MCF 10A (cell line): ENCODE results near the gene SMYD5. TPM values are rescaled to one million over a fixed set of nuclear protein-coding genes. Genes with fewer than 3 reads are reported as not detected.

ENCODE experiments used
- BruUV-seq: library from RNA; stranded (reverse); fragments of 400-500 nt; replicated peaks from 2 replicates; lab custom pipeline; 2021; lab: Mats Ljungman, UMichigan
- CTCF ChIA-PET: fragments of 300-600 bp; sonication (Branson Sonifier 250); formaldehyde crosslinking; extraction: SDS; loops from one replicate; lab custom pipeline; 2021; ENCODE audit warnings: antibody characterized with exemption, inconsistent platforms; lab: Yijun Ruan, JAX
- POLR2A ChIA-PET: fragments of 300-600, 350-650 bp; sonication (Branson Sonifier 250); formaldehyde crosslinking; extraction: SDS; loops from one replicate; lab custom pipeline; 2020; ENCODE audit warnings: antibody characterized with exemption, inconsistent platforms; lab: Yijun Ruan, JAX
- DNase-seq: peaks from one replicate; pipeline ENCODE4 v3.0.0-alpha.2; 2018; ENCODE audit not compliant: unreplicated experiment
- H3K27ac Mint-ChIP-seq: one replicate; pipeline ENCODE4 v1.8.0; 2022; ENCODE audit warnings: mild to moderate bottlenecking, low read depth, mixed read lengths; ENCODE audit not compliant: unreplicated experiment
- H3K27me3 Mint-ChIP-seq: one replicate; pipeline ENCODE4 v1.8.0; 2022; ENCODE audit warnings: mixed read lengths; ENCODE audit not compliant: insufficient read depth, unreplicated experiment
- H3K36me3 Mint-ChIP-seq: one replicate; pipeline ENCODE4 v1.8.0; 2022; ENCODE audit warnings: mild to moderate bottlenecking, moderate library complexity, mixed read lengths; ENCODE audit not compliant: insufficient read depth, unreplicated experiment
- H3K4me1 Mint-ChIP-seq: one replicate; pipeline ENCODE4 v1.8.0; 2022; ENCODE audit warnings: mixed read lengths; ENCODE audit not compliant: insufficient read depth, unreplicated experiment
- H3K4me3 Mint-ChIP-seq: one replicate; pipeline ENCODE4 v1.8.0; 2022; ENCODE audit warnings: mild to moderate bottlenecking, moderate library complexity, mixed read lengths; ENCODE audit not compliant: unreplicated experiment
- H3K9me3 Mint-ChIP-seq: one replicate; pipeline ENCODE4 v1.8.0; 2022; ENCODE audit warnings: mixed read lengths; ENCODE audit not compliant: unreplicated experiment
- intact Hi-C: fragments of 100-400 bp; cut with micrococcal nuclease; formaldehyde crosslinking; loops from 2 replicates; pipeline ENCODE4 v1.14.1; 2022
- total RNA-seq: library from RNA; stranded (reverse); gene quantifications from 2 replicates; pipeline ENCODE4 v1.2.3, GENCODE V29; 2022
- TF ChIP-seq, protein P1 (sequence below): fragments of 200-600 bp; IDR thresholded peaks from one replicate; pipeline ENCODE4 v1.8.0; 2022; ENCODE audit warnings: antibody characterized with exemption, mild to moderate bottlenecking; ENCODE audit not compliant: unreplicated experiment

The SMYD5 gene
- total RNA-seq, 1 experiment from 2014 or later, result 34.4 TPM

DNA sequence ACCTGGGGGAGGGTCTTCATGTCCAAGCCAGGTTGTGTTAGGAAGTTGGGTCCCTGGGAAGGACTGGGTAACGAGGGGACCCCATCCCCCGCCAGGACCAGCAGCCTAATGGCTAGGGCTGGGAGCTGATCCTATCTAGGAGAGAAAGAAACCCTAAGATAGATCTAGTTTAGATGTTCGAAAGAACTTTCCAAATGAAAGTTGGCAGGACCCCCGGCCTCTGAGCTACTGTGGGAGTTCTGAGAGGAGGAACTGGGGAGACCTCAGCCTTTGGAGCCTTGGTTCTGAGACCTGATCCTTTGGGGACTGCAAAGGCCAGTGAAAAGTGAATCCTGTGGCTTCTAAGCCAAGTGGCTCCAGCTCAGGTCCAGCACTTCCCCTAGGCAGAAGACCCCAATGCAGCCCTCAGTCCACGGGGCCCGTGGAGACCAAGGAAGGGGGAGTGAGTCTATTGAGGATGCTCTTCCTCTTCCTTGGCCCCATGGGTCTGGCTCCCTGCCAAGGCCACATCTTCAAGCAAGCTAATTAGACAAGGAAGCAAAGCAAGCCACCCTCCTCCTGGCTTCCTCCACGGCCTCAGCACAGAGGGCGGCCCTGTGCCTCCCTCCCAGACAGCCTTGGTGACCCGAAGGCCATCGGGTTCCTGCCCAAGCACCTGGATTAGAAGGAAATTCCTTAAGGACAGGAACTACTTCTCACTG, 43.5 kb downstream of the SMYD5 start:
- Mint-ChIP-seq H3K4me1 (no peaks in the 10 kb centered on the region), H3K9me3 (no peaks in the 10 kb centered on the region), H3K36me3 (peaks cover 14% of the 10 kb centered on the region), H3K4me3 (no peak overlapping the region), H3K27me3 (no peaks in the 10 kb centered on the region), H3K27ac (no peak overlapping the region)
- TF ChIP-seq, protein P1, sequence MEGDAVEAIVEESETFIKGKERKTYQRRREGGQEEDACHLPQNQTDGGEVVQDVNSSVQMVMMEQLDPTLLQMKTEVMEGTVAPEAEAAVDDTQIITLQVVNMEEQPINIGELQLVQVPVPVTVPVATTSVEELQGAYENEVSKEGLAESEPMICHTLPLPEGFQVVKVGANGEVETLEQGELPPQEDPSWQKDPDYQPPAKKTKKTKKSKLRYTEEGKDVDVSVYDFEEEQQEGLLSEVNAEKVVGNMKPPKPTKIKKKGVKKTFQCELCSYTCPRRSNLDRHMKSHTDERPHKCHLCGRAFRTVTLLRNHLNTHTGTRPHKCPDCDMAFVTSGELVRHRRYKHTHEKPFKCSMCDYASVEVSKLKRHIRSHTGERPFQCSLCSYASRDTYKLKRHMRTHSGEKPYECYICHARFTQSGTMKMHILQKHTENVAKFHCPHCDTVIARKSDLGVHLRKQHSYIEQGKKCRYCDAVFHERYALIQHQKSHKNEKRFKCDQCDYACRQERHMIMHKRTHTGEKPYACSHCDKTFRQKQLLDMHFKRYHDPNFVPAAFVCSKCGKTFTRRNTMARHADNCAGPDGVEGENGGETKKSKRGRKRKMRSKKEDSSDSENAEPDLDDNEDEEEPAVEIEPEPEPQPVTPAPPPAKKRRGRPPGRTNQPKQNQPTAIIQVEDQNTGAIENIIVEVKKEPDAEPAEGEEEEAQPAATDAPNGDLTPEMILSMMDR, result no peak
- intact Hi-C loops, result no loop called here
- DNase-seq, result no peak
- ChIA-PET CTCF (interaction anchor here (0.6 to 1.8 kb wide), 7 partner anchors 9 to 412 kb away, joined by 3 to 7 read pairs (median 3); no protein-coding TSS in a partner anchor), POLR2A (no interaction called here)
- no TSS peak for BruUV-seq

DNA sequence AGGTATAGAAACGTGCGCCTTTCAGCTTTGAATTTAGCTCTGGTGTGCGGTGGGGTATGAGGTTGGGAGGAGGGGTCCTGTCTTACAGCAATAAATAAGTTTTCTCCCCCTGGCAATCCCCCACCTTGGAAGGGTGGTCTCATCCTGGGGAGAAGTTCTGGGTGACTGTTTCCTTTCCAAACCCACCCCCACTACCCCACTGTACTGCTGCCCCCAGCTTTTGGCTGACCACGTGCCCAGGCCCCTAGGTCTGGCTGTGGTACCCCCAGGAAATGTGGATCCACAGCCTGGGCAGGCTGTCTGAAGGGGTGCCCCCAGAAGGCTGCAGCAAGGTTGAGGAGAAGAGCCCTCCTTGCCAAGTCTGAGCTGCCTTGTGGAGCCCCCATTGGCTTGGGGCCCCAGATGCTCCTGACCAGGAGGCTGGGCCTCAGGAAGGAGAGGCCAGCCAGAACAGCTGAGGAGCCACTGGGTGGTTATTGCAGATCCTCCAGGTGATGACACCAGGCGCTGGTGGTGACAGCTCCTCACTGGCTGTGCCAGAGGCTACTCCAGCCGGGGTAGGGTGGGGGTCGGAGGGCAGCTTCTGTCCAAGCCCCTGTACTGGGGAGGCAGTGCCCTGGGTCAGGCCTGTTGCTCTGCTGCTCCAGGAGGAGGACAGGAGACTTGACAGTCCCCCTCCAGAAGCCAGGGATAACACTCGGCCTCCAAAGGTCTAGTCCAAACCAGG, 44.3 kb downstream of the SMYD5 start:
- DNase-seq, result no peak
- H3K4me3 Mint-ChIP-seq, result no peak overlapping the region
- CTCF ChIA-PET, result interaction anchor here (0.6 to 2.1 kb wide), 7 partner anchors 14 to 1072 kb away, joined by 3 to 5 read pairs (median 3); no protein-coding TSS in a partner anchor
- intact Hi-C loops, result no loop called here
- H3K9me3 Mint-ChIP-seq, result no peaks in the 10 kb centered on the region
- no peaks in the 10 kb centered on the region for H3K4me1 Mint-ChIP-seq
- BruUV-seq, result no TSS peak
- H3K36me3 Mint-ChIP-seq, result peaks cover 6% of the 10 kb centered on the region
- no peaks in the 10 kb centered on the region for H3K27me3 Mint-ChIP-seq
- TF ChIP-seq, protein P1, result no peak
- POLR2A ChIA-PET, result no interaction called here
- no peak overlapping the region for H3K27ac Mint-ChIP-seq

DNA sequence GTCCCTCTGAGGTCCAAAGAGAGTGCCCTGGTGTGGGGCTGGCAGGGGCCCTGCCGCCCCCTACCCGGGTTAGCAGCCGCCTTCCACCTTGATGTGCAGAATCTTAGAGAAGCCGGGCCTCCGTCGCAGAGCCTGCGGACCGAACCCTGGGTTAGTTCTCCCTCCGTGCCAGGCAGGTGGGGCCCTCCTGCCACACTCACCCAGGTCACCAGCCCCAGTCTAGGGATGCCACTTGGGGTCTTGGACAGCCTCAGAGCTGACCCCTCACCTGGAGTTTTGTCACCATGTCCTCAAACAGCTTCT, 44.8 kb downstream of the SMYD5 start:
- Mint-ChIP-seq H3K4me3 (no peak overlapping the region), H3K9me3 (no peaks in the 10 kb centered on the region), H3K27ac (no peak overlapping the region), H3K27me3 (no peaks in the 10 kb centered on the region), H3K36me3 (peaks cover 1% of the 10 kb centered on the region), H3K4me1 (no peaks in the 10 kb centered on the region)
- CTCF ChIA-PET, result interaction anchor here (0.6 to 2.1 kb wide), 10 partner anchors 9 to 267 kb away, joined by 3 to 5 read pairs (median 4); partner anchors contain the start of gene PRADC1
- POLR2A ChIA-PET, result no interaction called here
- TF ChIP-seq, protein P1, result no peak
- no peak for DNase-seq
- no TSS peak for BruUV-seq
- intact Hi-C loops, result no loop called here

DNA sequence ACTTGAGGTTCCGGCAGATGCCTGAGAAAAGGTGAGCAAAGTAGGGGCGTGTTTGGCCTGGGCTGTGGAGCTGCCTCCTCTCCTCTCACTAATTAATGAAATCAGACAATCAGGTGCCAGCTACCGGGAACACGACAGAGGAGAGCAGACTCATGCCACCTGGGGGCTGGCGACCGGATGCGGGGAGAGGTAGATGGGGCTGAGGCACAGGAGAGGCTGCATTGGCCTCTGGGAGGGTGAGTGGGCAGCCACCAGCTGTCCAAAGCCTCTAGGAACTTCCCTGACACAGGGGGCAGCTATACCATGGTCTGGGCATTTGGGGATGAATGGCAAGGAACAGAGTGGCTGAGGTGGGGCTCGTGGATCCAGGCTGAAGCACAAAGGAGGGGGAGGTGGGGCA, 45.2 kb downstream of the SMYD5 start:
- H3K9me3 Mint-ChIP-seq, result no peaks in the 10 kb centered on the region
- ChIA-PET CTCF (interaction anchor here (0.6 to 2.1 kb wide), 12 partner anchors 9 to 394 kb away, joined by 3 to 5 read pairs (median 3); partner anchors contain the start of gene PRADC1), POLR2A (no interaction called here)
- DNase-seq, result no peak
- TF ChIP-seq, protein P1, result no peak
- intact Hi-C loops, result no loop called here
- H3K36me3 Mint-ChIP-seq, result no peaks in the 10 kb centered on the region
- no TSS peak for BruUV-seq
- no peak overlapping the region for H3K27ac Mint-ChIP-seq
- H3K27me3 Mint-ChIP-seq, result no peaks in the 10 kb centered on the region
- no peaks in the 10 kb centered on the region for H3K4me1 Mint-ChIP-seq
- no peak overlapping the region for H3K4me3 Mint-ChIP-seq
